Tibial nerve (tissue), 4 donors: ENCODE results near the gene COX8A. TPM values are rescaled to one million over a fixed set of nuclear protein-coding genes. Genes with fewer than 3 reads are reported as not detected.
"Not testable (repeated sequence)": the region's sequence is repeated elsewhere in the genome, so short reads cannot be mapped to it uniquely, and the experiment has no call there.

Experiments used
- DNase-seq, 2 donors: peaks; one replicate each; pipeline ENCODE4 v3.0.0-alpha.2; 2019; ENCODE audit warnings: low spot score in 2 of 2
- H3K27ac ChIP-seq, 4 donors: fragments of 200-600 bp; sonication (generic) in 3 of 4; one replicate each; pipeline ENCODE4 v1.5.1; 2017 to 2019; ENCODE audit warnings: mild to moderate bottlenecking in 1 of 4
- H3K27me3 ChIP-seq, 2 donors: fragments of 200-600 bp; sonication (generic) in 1 of 2; one replicate each; pipeline versions ENCODE4 v1.5.1 to v1.6.0; 2017 to 2019
- H3K36me3 ChIP-seq, 3 donors: fragments of 200-600 bp; sonication (generic); one replicate each; pipeline ENCODE4 v1.5.1; 2018 to 2019
- H3K4me1 ChIP-seq, 4 donors: fragments of 200-600 bp; sonication (generic) in 3 of 4; one replicate each; pipeline ENCODE4 v1.5.1; 2017 to 2019
- H3K4me3 ChIP-seq, 4 donors: fragments of 200-600 bp; sonication (generic) in 3 of 4; one replicate each; pipeline ENCODE4 v1.5.1; 2017 to 2019; ENCODE audit warnings: mild to moderate bottlenecking in 1 of 4, moderate library complexity in 1 of 4
- H3K9me3 ChIP-seq, 4 donors: fragments of 200-600 bp; sonication (generic) in 3 of 4; one replicate each; pipeline ENCODE4 v1.5.1; 2017 to 2019
- CTCF ChIP-seq, 5 experiments: fragments of 200-600 bp in 3 of 5; fragments of 450-650 bp in 2 of 5; sonication (generic) in 3 of 5; IDR thresholded peaks; one replicate each; pipeline ENCODE4 v1.5.1; 2016 to 2019; ENCODE audit warnings: antibody characterized with exemption in 5 of 5, mild to moderate bottlenecking in 3 of 5, moderate library complexity in 2 of 5
- EP300 ChIP-seq, 2 donors: sonication (generic); formaldehyde crosslinking; IDR thresholded peaks; one replicate each; pipeline ENCODE4 v1.6.1; 2017; ENCODE audit warnings: antibody characterized with exemption in 2 of 2, mild to moderate bottlenecking in 1 of 2
- POLR2A ChIP-seq, 2 donors: fragments of 450-650 bp; IDR thresholded peaks; one replicate each; pipeline ENCODE4 v1.6.1; 2017; ENCODE audit warnings: antibody characterized with exemption in 2 of 2, mild to moderate bottlenecking in 2 of 2, moderate library complexity in 2 of 2
- WGBS, 2 donors: methylation state at CpG; one replicate each; pipeline ENCODE4 v1.1.5; 2018; 5-methylcytosine and 5-hydroxymethylcytosine counted together
- total RNA-seq, 4 donors: library from RNA; depleted of rRNA; stranded (reverse); fragments of >200 nt; gene quantifications; one replicate each; pipeline ENCODE4 v1.1.0, GENCODE V29; 2016

COX8A gene
- total RNA-seq, 4 donors from 2014 or later: 337 to 421 (median 383) TPM

- Histone ChIP-seq H3K4me3 (no peak overlapping the region), H3K27me3 (no peaks in the 10 kb centered on the region), H3K4me1 (no peaks in the 10 kb centered on the region), H3K27ac (no peak overlapping the region), H3K9me3 (no peaks in the 10 kb centered on the region), H3K36me3 (peaks cover 0 to 64% (median 8%) of the 10 kb centered on the region in 3 donors)
- DNase-seq: no peak
- WGBS, 2 donors: 76 to 78% methylated on average over 20 of the region's 20 CpGs
- no peak for TF ChIP-seq EP300 (IDR thresholded peaks at IDR 0.05)
- TF ChIP-seq CTCF (IDR thresholded peaks at IDR 0.05): no peak
- TF ChIP-seq POLR2A (IDR thresholded peaks at IDR 0.05): no peak
These were observed 22.5 kb upstream of the COX8A start for GRCh38 chr11:63951779-63952536.

GRCh38 chr11:63952570-63952969 is 21.9 kb upstream of the COX8A start:
- 96 to 100% methylated on average over 4 of the region's 4 CpGs for WGBS, 2 donors
- H3K27me3 ChIP-seq: no peaks in the 10 kb centered on the region
- no peak overlapping the region for H3K27ac ChIP-seq
- peaks cover 0 to 63% (median 8%) of the 10 kb centered on the region in 3 donors for H3K36me3 ChIP-seq
- H3K9me3 ChIP-seq: no peaks in the 10 kb centered on the region
- TF ChIP-seq EP300 (IDR thresholded peaks at IDR 0.05): no peak
- no peak for TF ChIP-seq POLR2A (IDR thresholded peaks at IDR 0.05)
- TF ChIP-seq CTCF (IDR thresholded peaks at IDR 0.05): no peak
- no peak for DNase-seq
- H3K4me1 ChIP-seq: no peaks in the 10 kb centered on the region
- H3K4me3 ChIP-seq: no peak overlapping the region

- Histone ChIP-seq H3K4me1 (peaks cover 0 to 3% (median 0%) of the 10 kb centered on the region in 4 donors), H3K27ac (no peak overlapping the region), H3K36me3 (peaks cover 0 to 41% (median 8%) of the 10 kb centered on the region in 3 donors), H3K4me3 (no peak overlapping the region), H3K9me3 (no peaks in the 10 kb centered on the region), H3K27me3 (peaks cover 0 to 4% of the 10 kb centered on the region in 2 donors)
- WGBS, 2 donors: 81 to 83% methylated on average over 3 to 5 of the region's 5 CpGs
- DNase-seq: no peak
- TF ChIP-seq CTCF (IDR thresholded peaks at IDR 0.05) (no peak), EP300 (IDR thresholded peaks at IDR 0.05) (no peak), POLR2A (IDR thresholded peaks at IDR 0.05) (no peak)
These were observed 16.4 kb upstream of the COX8A start for GRCh38 chr11:63958008-63958407.

GRCh38 chr11:63961608-63962412 is 12.6 kb upstream of the COX8A start:
- H3K36me3 ChIP-seq: peaks cover 0 to 7% (median 0%) of the 10 kb centered on the region in 3 donors
- no peak for DNase-seq
- peaks cover 0 to 11% of the 10 kb centered on the region in 2 donors for H3K27me3 ChIP-seq
- TF ChIP-seq POLR2A (IDR thresholded peaks at IDR 0.05) (no peak), EP300 (IDR thresholded peaks at IDR 0.05) (no peak), CTCF (IDR thresholded peaks at IDR 0.05) (no peak)
- no peaks in the 10 kb centered on the region for H3K9me3 ChIP-seq
- WGBS, 2 donors: 37 to 39% methylated on average over 14 to 16 of the region's 19 CpGs
- H3K27ac ChIP-seq: no peak overlapping the region
- peaks cover 0 to 3% (median 0%) of the 10 kb centered on the region in 4 donors for H3K4me1 ChIP-seq
- H3K4me3 ChIP-seq: no peak overlapping the region

- not testable (repeated sequence) for H3K27ac ChIP-seq, H3K9me3 ChIP-seq, H3K4me1 ChIP-seq, H3K36me3 ChIP-seq, DNase-seq, H3K4me3 ChIP-seq
- 93 to 94% methylated on average over 4 of the region's 4 CpGs for WGBS, 2 donors
- H3K27me3 ChIP-seq: peaks cover 0 to 15% of the 10 kb centered on the region in 2 donors
These were observed 10.5 kb upstream of the COX8A start for GRCh38 chr11:63963895-63964294.
